ENCODE measurements around the gene GRB10.

Gene GRB10

GRCh38 chr7:50801907-50802306 is 19.2 kb upstream of the GRB10 start:
- no peak for DNase-seq

DNA sequence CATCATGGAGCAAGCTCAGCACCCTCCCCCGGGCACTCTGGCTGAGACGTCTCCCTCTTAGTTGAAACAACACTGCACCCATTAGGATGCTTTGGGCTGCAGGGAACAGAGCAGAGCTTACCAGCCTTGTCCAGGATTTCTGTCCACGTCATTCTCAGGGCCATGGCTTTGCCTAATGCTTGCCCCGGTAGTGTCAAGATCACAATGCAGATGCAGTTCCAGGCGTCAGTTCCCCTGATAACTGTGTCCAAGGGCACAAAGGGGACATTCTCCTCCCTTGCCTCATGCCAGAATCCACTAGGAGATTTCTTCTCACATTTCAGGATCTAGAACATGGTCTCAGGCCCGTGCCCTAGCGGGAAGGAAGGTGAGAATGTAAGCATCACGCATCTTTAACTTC is 17.2 kb upstream of the GRB10 start:
- DNase-seq, result no peak

DNA sequence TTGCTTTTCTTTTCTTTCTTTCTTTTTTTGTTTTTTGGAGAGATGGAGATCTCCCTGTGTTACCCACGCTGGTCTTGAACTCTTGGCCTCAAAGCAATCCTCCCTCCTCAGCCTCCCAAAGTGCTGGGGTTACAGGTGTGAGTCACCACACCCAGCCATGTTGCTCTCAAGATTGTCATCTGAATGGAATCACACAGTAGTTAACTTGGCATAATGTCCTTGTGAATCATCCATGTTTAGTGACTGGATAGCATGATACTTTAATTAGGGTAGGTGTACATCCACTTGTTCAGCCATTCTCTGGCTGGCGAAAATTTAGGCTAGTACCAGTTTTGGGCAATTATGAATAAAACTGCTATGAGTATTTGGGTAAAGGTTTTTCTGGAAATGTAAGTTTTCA is 15.4 kb upstream of the GRB10 start:
- no peak for DNase-seq

GRCh38 chr7:50795831-50796230 is 13.1 kb upstream of the GRB10 start:
- DNase-seq, result no peak

DNA sequence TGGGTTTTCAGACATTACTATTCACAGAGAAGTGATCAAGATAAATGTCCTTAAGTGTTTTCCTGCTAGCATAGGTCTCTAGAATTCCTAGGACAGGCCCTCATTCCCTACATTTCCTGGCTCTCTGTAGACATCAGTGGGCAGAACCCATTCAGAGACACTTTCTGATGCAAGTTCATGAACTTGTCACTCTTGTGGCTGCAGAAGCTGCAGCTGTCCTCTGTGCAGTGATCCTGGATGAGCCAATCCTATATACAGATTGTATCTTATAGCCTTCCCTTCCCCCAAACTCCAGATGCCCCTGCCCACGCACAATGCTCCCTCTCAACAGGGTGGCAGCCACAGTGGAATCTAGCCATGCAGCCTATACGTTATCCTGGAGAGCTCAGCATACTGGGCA is 12.6 kb upstream of the GRB10 start:
- DNase-seq, result no peak

DNA sequence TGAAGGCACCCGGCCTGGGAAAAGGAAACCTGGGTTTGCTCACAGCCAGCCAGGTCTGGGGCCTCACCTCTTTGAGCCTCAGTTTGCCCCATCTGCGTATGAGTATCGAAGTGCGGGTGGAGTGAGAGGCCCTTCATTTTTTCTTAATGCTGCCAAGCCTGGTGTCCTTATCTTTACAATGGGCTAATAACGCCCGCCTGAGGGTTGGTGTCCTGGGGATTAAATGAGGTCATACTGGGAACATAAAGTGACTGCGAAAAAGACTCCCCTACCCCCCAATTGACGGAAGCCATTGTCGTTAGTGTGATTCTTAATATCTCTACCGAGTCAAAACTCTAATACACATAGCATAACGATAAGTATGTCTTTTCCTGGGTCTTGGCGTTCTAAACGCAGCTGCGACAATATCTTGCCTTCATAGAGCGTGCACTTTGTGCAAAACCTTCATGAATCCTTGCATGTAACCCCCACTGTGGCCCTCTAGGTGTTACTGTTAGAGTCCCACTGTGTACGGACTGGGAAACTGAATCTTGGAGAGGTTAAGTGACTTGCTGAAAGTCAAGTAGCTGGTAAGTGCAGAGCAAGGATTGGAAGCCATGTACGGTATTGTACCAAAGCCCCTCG is 11.4 kb upstream of the GRB10 start:
- no peak for DNase-seq

GRCh38 chr7:50793120-50793946 is 10.6 kb upstream of the GRB10 start:
- peak; percentile 19 for DNase-seq

GRCh38 chr7:50792342-50793119 is 9.8 kb upstream of the GRB10 start:
- no peak for DNase-seq

DNA sequence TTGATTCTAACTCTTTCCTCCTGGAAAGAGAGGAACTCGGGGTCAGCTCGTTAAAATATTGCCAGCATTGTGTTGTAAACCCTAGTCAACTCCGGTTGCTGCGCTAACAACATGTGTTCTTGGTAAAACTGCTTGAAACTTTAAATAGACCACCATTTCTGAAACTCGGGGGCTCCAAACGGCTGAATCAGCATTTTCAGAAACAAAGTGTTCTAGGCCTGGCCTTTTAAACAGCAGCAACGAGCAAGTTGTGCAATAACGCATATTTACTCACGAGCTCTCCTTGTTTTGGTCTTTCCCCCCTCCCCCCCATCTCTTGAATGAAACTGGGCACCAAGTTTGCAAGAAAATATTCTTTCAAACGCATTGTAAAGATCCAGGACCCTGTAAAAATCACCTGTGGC is 9.2 kb upstream of the GRB10 start:
- no peak for DNase-seq

GRCh38 chr7:50791363-50791937 is 8.8 kb upstream of the GRB10 start:
- DNase-seq, result no peak

DNA sequence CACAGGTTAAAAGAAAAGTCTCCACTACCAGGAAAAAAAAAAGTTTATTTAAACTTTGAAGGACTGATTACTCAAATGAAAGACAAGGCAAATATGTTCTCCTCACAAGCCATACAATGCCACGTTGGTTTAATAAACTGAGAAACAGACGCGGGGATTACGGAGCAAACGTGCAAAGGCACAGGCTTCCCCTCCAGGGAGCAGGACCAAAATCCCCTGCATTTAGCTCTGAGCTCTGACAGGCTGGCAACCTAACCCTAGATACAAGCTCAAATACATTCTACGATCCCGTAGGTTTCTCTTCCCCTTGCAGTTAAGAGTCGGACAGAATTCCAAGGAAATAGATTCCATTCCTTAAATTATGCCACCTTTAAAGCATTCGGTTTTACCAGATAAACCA is 7.7 kb upstream of the GRB10 start:
- DNase-seq, result no peak

GRCh38 chr7:50788382-50788781 is 5.7 kb upstream of the GRB10 start:
- DNase-seq, result no peak

DNA sequence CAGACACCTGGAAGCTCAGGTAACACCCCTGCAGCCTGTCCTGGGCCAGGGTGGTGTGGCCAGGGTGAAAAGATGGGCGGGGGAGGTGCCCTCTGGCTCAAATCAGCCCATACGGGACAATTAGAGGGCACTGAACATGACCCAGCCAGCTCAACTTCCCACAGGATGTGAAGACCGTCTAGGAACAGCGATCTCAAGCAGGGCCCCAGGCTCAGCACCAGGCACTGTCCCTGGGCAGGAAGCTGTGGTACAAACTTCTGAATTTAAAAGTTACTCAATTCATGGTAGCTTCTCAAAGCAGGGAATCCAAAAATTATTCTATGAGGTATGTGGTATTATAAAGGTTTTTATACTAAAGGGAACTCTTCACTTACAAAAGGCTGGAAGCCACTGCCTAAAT is 5.1 kb upstream of the GRB10 start:
- no peak for DNase-seq

- no peak for DNase-seq
Measured at GRCh38 chr7:50785346-50785745, 2.6 kb upstream of the GRB10 start.

DNA sequence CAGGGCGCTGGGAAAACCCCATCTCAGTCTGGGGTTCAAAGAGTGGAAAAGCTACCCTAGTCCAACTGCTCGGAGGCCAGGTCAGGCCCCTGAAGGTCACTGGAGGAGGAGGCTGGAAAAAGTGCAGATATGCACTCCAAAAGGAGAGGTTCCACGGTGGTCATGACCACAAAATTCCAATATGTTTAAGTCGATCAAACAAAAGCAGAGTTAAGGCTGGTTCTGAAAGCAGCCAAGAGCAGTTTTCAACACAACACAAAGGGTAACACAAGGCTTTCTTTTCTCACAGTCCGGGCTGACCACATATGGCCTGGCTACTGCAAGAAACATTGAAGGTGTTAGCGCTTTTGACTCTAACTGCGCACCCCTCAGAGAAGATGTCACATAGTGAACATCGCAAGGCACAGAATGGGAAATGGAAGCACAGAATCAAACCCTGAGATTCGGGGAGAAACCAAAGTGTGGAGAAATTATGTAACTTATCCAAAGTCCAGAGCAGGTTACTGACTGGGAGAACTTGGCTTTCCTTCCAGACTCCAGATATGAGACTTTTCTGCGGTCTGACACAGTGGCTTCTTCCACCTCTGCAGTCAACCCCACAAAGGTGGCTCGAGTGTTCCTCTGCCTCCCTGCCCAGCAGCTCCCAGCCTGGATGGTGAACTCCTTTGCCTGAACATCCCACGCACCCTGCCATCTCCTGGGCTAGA is 1.3 kb upstream of the GRB10 start:
- no peak for DNase-seq

DNA sequence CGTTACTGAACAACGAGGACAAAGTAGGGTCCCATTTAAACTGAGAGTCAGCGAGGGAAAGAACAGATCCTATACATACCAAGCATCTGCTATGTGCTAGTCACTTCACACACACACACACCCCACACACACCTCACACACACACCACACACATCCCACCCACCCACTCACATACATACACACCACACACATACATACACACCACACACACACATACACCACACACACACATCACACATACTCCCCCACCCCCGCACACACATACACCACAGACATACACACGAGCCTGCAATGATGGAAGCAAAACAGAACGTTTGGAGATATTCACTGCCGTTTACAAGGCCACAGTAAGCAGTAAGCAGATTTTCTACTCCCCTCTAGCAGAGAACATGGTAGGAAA is 607 bp upstream of the GRB10 start:
- no peak for DNase-seq

GRCh38 chr7:50781381-50782293 is 1.1 kb downstream of the GRB10 start:
- no peak for DNase-seq

DNA sequence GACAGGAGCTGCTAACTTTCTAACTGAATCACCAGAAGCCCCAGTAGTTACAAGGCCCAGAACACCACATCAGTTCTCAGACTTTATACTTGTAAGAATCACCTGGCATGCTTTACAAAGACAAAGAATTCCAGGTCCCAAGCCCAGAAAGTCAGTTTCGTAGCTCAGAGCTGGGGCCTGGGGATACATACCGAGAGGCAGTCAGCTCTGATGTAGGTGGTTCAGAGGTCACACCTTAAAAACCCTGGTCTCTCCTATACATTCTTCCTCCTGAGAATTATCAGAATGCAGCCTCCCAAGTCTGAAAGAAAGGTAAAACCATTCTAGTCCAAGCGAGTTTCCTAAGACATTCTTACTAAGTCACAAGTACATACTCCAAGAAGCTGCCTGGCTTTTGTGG is 2.3 kb downstream of the GRB10 start:
- DNase-seq, result no peak

GRCh38 chr7:50779427-50779826 is 3.3 kb downstream of the GRB10 start:
- no peak for DNase-seq

DNA sequence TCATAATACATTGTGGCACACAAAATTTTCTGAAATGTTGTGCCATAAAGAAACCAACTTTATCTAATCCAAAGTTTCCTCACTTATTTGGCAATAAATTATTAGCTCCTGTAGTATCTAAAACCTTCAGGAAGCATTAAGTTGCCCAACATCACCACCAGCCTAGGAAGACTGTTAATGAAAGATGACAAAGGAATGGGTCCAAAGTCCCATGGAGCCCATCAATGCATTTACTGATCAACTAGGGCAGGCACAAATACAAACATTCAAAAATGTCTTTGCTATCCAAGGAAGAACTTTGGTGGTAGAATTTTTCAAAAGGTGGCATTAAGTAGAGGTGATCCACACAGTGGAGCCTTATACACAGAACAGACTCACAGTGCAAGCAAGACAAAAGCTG is 4.5 kb downstream of the GRB10 start:
- DNase-seq, result no peak

- no peak for DNase-seq
Measured at GRCh38 chr7:50775836-50776235, 6.9 kb downstream of the GRB10 start.

DNA sequence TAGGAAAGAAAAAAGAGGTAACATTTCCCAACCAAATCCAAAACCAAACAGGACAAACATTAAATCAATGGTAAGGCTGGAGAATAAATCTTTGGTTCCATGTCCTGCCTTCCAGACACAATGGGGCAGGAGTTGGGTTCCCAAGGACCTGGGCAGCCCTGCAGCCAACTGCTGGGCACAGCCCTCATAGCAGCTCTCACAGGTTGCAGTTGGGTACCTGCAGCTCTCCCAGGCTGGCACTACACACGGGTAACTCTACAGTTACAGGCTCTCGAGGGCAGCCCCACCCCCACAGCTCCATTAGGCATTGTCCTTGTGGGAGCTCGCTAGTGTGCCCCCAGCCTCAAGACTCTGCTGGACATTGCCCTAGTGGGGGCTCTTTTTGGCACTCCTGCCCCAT is 7.5 kb downstream of the GRB10 start:
- DNase-seq, result no peak
